Epidermal melanocyte (primary cell): Measurements from ENCODE around the gene MAML3.
"Not testable (repeated sequence)": the region's sequence is repeated elsewhere in the genome, so short reads cannot be mapped to it uniquely, and the experiment has no call there.

ENCODE experiments used
- DNase-seq: peaks from one replicate; pipeline ENCODE4 v3.0.0; 2011; ENCODE audit warnings: low spot score; ENCODE audit not compliant: insufficient read length

MAML3 gene

GRCh38 chr4:139698167-139698925 is 455.6 kb downstream of the MAML3 start:
- DNase-seq, result not testable (repeated sequence)

DNA sequence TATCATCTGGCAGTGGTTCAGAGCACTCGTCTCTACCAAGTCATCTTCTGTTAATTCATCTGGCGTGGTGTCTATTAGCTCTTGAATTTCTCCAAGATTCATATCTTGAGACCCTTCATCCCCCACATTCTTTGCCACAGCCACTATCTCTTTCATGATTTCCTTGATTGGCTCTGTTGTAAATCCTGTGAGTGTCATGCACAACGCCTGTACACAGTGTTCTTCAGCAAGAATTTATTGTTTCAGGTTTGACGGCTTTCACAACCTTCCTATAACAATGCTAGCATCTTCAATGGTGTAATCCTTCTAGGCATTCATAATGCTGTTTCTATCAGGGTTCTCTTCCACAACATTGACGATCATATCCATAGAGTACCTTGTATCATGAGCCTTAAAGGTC is 457.5 kb downstream of the MAML3 start:
- DNase-seq, result no peak

GRCh38 chr4:139694522-139695107 is 459.4 kb downstream of the MAML3 start:
- DNase-seq, result no peak

GRCh38 chr4:139692309-139693012 is 461.5 kb downstream of the MAML3 start:
- no peak for DNase-seq

DNA sequence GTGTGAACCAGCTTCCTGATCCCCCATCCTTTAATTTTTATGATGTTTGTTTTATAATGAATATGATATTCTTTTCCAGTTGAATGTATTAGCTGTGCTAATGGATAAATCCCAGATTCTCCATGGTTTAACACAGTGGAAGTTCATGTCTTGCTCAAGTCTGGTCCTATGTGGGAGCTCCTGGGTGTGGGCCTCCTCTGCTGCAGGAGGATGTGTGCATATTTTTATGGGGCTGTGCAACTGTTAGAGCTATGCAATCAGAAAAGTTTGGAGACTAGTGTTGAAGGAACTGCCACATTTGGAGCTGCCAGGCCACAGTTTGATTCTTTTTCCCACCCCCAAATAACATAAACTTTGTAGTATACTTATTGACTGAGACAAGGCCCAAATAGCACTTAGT is 463.6 kb downstream of the MAML3 start:
- no peak for DNase-seq

DNA sequence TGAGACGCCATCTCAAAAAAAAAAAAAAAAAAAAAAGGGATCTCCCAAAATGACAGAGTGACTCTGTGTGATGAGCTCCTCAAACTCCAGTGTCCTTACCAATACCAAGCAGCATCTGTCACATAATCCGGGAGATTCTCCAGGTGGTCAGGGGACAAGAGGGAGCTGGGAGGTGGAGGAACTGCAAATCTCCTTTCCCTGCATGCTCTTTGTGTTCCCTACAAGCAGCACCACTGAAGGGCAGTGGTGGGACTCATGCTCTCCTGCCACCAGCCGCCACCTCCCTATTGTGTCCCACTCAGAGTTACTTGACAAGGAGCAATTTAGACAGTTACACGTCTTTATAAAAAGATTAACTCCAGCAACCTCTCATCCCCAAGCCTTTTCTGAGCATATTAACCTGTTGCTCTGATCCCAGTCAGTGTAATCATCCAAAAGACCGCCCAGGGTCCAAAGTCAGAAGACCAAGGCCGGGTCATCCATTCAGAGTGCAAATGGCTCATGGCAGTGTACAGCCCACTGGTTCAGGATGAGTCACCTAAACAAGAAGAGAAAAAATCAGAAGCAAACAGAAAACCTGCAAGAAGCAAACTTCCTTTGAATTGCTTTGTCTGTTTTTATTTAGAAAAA is 464.8 kb downstream of the MAML3 start:
- no peak for DNase-seq

DNA sequence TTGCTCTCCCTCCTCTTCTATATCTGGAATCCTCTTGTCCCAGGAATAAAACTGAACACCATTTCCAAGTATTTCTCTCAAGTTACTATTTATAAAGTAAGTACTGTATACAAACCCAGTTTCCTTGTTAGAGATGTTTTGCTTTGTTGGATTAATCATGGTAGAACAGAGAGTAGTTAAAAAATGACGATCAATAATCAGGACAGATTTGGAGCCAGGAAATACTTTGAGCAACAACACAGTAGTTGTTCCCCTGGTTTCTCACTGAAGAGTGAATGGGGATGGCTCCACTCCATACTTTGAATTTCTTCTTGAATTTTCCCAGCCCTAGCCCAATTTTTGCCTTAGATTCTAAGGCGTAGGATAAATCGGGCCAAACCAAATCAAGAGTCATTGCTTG is 467.0 kb downstream of the MAML3 start:
- DNase-seq, result no peak

DNA sequence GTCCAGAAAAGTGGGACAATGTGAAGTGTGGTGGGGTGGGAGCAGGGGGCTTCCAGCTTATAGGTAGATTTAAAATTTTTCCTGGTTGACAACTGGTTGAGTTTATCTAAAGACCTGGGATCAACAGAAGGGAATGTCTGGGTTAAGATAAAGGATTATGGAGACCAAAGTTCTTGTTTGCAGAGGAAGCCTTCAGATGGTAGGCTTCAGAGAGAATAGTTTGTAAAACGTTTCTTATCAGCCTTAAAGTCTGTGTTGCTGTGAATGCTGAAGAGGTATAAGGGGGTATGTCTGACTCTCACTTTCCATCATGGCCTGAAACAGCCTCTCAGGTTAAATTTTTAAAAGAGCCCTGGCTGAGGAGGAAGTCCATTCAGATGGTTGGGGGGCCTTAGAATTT is 467.9 kb downstream of the MAML3 start:
- no peak for DNase-seq

GRCh38 chr4:139685180-139685579 is 468.8 kb downstream of the MAML3 start:
- DNase-seq, result no peak

DNA sequence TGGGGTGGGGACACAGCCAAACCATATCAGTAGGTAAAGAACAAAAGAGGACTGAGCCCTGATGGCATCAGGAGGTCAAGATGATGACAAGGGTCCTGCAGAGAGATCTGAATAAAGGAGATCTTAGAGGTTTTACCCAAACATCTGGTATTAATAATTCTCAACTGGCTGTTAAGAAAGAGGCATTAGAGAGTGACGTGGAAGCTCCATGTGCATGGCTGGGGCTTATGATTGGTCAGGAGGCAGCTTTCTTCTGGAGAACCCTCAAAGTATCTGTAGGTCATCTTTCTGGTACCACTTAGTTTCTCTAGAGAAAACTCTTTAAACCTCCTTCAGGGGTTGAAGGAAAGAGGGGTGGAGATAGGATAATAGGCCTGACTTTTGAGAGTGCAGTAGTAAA is 469.6 kb downstream of the MAML3 start:
- DNase-seq, result no peak

- DNase-seq, result no peak
These were observed 471.2 kb downstream of the MAML3 start for GRCh38 chr4:139682741-139683151.

DNA sequence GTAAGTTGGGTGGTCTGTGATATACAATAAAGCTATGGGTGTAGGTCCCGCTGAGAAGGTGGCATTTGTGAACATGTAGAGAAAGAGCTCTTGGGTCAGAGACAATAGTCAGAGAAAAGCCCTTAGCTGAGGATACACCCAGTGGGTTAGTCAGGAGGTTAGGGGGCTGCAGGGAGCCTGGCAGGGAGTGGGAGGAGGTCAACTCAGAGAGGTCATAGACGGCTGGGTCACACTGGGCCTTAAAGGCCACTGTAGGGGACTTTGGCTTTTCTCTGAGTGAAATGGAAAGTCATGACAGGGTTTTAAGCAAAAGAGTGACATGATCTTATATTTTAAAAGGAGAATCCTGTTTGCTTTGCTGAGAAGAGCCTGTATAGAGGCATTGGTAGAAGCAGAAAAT is 471.7 kb downstream of the MAML3 start:
- DNase-seq, result no peak

- DNase-seq, result no peak
These were observed 476.9 kb downstream of the MAML3 start for GRCh38 chr4:139676913-139677585.

DNA sequence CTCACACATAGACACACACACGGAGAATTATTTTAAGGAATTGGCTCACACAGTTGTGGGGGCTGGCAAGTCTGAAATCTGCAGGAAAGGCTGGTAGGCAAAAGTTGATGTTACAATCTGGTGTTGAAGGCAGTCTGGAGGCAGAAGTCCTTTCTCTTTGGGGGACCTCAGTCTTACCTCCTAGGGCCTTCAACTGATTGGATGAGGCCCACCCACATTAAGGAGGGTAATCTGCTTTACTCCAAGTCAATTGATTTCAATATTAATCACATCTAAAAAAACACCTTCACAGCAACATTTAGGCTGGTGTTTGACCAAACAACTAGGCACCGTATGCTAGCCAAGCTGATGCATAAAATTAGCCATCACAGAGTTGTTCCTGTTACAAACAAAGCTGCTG is 477.6 kb downstream of the MAML3 start:
- DNase-seq, result no peak

- DNase-seq, result no peak
These were observed 478.3 kb downstream of the MAML3 start for GRCh38 chr4:139675651-139676050.

DNA sequence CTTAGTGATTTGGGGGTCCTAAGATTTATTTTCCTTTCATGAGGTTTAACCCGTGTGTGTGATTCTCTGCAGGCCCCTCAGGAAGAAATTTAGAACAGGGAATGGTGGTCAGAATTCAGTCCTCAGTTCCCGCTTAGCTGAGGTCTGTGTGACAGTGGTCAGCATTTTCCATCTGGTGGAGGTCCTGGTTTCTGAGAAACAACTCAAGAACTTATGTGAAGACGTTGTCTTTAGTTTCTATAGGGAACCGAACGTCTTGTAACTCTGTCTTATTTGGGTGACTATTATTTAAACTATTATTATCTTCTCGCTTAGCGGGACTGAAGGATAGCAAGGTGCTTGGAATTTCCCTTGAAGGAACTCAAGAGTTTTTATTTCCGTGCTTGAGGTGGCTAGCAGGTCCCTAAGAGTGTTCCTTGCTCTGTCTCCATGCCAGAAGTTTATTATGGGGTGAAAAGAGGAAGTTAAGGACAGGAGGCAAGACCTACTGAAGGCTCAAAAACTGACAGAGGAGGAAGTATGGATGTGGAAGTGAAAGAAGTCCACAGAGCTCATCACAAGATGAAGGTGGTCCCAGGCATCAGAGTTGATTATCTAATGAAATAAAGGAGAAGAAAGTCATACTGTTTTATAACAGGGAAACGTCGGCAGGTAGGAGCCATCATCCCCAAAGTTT is 479.0 kb downstream of the MAML3 start:
- no peak for DNase-seq

GRCh38 chr4:139672732-139673131 is 481.3 kb downstream of the MAML3 start:
- no peak for DNase-seq

- no peak for DNase-seq
These were observed 481.8 kb downstream of the MAML3 start for GRCh38 chr4:139672215-139672614.

- DNase-seq, result no peak
These were observed 483.2 kb downstream of the MAML3 start for GRCh38 chr4:139670775-139671174.

GRCh38 chr4:139669890-139670289 is 484.1 kb downstream of the MAML3 start:
- no peak for DNase-seq

GRCh38 chr4:139669335-139669734 is 484.6 kb downstream of the MAML3 start:
- no peak for DNase-seq
